IMR-90 (cell line): ENCODE measurements around the gene RCHY1. TPM values are rescaled to one million over a fixed set of nuclear protein-coding genes. Genes with fewer than 3 reads are reported as not detected.

Experiments used
- ATAC-seq: fragments of 200-7000 bp; cut with Tn5 transposase; 2 replicates; pipeline ENCODE4 v1.9.1; 2020; ENCODE audit warnings: low read depth, mild to moderate bottlenecking, moderate library complexity
- BruUV-seq: library from RNA; stranded (reverse); fragments of 400-500 nt; replicated peaks from 2 replicates; lab custom pipeline; 2021; lab: Mats Ljungman, UMichigan
- CTCF ChIA-PET: fragments of 300-600 bp; formaldehyde crosslinking; extraction: SDS; loops from one replicate; lab custom pipeline; 2021; ENCODE audit warnings: antibody characterized with exemption; lab: Yijun Ruan, JAX
- POLR2A ChIA-PET: fragments of 300-600 bp; sonication (Branson Sonifier 250); formaldehyde crosslinking; loops from one replicate; lab custom pipeline; 2022; ENCODE audit warnings: antibody characterized with exemption; ENCODE audit not compliant: unreplicated experiment; lab: Charles Lee
- DNase-seq: peaks from one replicate; pipeline ENCODE4 v3.0.0; 2013
- H2AFZ ChIP-seq: replicated peaks from 2 replicates; pipeline ENCODE3; 2013; ENCODE audit warnings: low read length, mild to moderate bottlenecking; ENCODE audit not compliant: poor library complexity
- H2AK5ac ChIP-seq: 2 replicates; pipeline ENCODE4 v1.6.1; 2013; ENCODE audit warnings: low read depth, low read length, inconsistent platforms
- H2AK9ac ChIP-seq: replicated peaks from 2 replicates; pipeline ENCODE3; 2013; ENCODE audit warnings: mild to moderate bottlenecking, low read depth, low read length, moderate library complexity; ENCODE audit not compliant: poor library complexity
- H2BK120ac ChIP-seq: 2 replicates; pipeline ENCODE4 v1.6.1; 2013; ENCODE audit warnings: low read depth, low read length, inconsistent platforms
- H2BK15ac ChIP-seq: 3 replicates; pipeline ENCODE4 v1.6.1; 2013; ENCODE audit warnings: low read depth, low read length, inconsistent platforms
- H2BK20ac ChIP-seq: 2 replicates; pipeline ENCODE4 v1.6.1; 2013; ENCODE audit warnings: low read depth, mild to moderate bottlenecking, inconsistent platforms, low read length, moderate library complexity
- H2BK5ac ChIP-seq: 2 replicates; pipeline ENCODE4 v1.6.1; 2013; ENCODE audit warnings: mild to moderate bottlenecking, low read depth, low read length, inconsistent platforms; ENCODE audit not compliant: poor library complexity, severe bottlenecking
- H3K14ac ChIP-seq: replicated peaks from 2 replicates; pipeline ENCODE4 v1.6.1; 2013; ENCODE audit warnings: low read depth, low read length, inconsistent platforms
- H3K18ac ChIP-seq: 2 replicates; pipeline ENCODE4 v1.6.1; 2013; ENCODE audit warnings: low read depth, low read length, control low read depth
- H3K23ac ChIP-seq: 2 replicates; pipeline ENCODE4 v1.6.1; 2013; ENCODE audit warnings: low read depth, low read length, inconsistent platforms
- H3K27ac ChIP-seq: 2 replicates; pipeline ENCODE4 v1.5.1; 2013; ENCODE audit warnings: mild to moderate bottlenecking, control low read depth, low read length; ENCODE audit not compliant: insufficient read depth
- H3K27me3 ChIP-seq: 2 replicates; pipeline ENCODE4 v1.6.1; 2013; ENCODE audit warnings: low read length; ENCODE audit not compliant: control insufficient read depth, insufficient read depth
- H3K36me3 ChIP-seq: 2 replicates; pipeline ENCODE4 v1.6.1; 2013; ENCODE audit warnings: low read length, mixed read lengths; ENCODE audit not compliant: control insufficient read depth, insufficient read depth
- H3K4ac ChIP-seq: 2 replicates; pipeline ENCODE4 v1.6.1; 2013; ENCODE audit warnings: low read depth, low read length, inconsistent platforms
- H3K4me1 ChIP-seq: 2 replicates; pipeline ENCODE4 v1.6.1; 2013; ENCODE audit warnings: low read length, mixed read lengths; ENCODE audit not compliant: control insufficient read depth, insufficient read depth
- H3K4me2 ChIP-seq: 2 replicates; pipeline ENCODE4 v1.6.1; 2013; ENCODE audit warnings: low read depth, mild to moderate bottlenecking, control low read depth, low read length, moderate library complexity
- H3K4me3 ChIP-seq: 2 replicates; pipeline ENCODE4 v1.5.1; 2013; ENCODE audit warnings: low read depth, mild to moderate bottlenecking, control low read depth, low read length, moderate library complexity; ENCODE audit not compliant: insufficient read depth
- H3K56ac ChIP-seq: 2 replicates; pipeline ENCODE4 v1.6.1; 2013; ENCODE audit warnings: low read length, inconsistent platforms; ENCODE audit not compliant: insufficient read depth; ENCODE audit errors: extremely low read depth
- H3K79me1 ChIP-seq, 2 experiments: 2 replicates each; pipeline ENCODE4 v1.6.1; 2013; ENCODE audit warnings: low read length in 2 of 2, inconsistent platforms in 1 of 2, low read depth in 1 of 2
- H3K9ac ChIP-seq: 2 replicates; pipeline ENCODE4 v1.6.1; 2013; ENCODE audit warnings: low read depth, low read length, control low read depth
- H3K9me1 ChIP-seq: 2 replicates; pipeline ENCODE4 v1.6.1; 2013; ENCODE audit warnings: low read length, inconsistent platforms; ENCODE audit not compliant: insufficient read depth
- H3K9me3 ChIP-seq: 2 replicates; pipeline ENCODE4 v1.6.1; 2013; ENCODE audit warnings: low read length; ENCODE audit not compliant: control insufficient read depth, insufficient read depth
- H4K20me1 ChIP-seq: 2 replicates; pipeline ENCODE4 v1.6.1; 2013; ENCODE audit warnings: low read length, inconsistent platforms; ENCODE audit not compliant: insufficient read depth
- H4K5ac ChIP-seq: 2 replicates; pipeline ENCODE4 v1.6.1; 2013; ENCODE audit warnings: mild to moderate bottlenecking, low read depth, low read length, control low read depth
- H4K8ac ChIP-seq, 2 experiments: 2 replicates each; pipeline ENCODE4 v1.6.1; 2013; ENCODE audit warnings: low read depth in 2 of 2, low read length in 2 of 2, control low read depth in 1 of 2, inconsistent platforms in 1 of 2
- H4K91ac ChIP-seq: 2 replicates; pipeline ENCODE4 v1.6.1; 2013; ENCODE audit warnings: low read depth, low read length, inconsistent platforms; ENCODE audit not compliant: insufficient read depth
- CEBPB ChIP-seq: IDR thresholded peaks from 2 replicates; pipeline ENCODE4 v1.6.1; 2012; ENCODE audit warnings: low read depth, low read length, improper control_type of control experiment
- MAFK ChIP-seq: IDR thresholded peaks from 2 replicates; pipeline ENCODE4 v1.6.1; 2012; ENCODE audit warnings: low read depth, low read length, improper control_type of control experiment
- WGBS, 2 experiments: methylation state at CpG; one replicate each; pipeline versions ENCODE4 v1.1.5 to v1.1.7; 2013; ENCODE audit warnings: missing lambda C conversion rate in 2 of 2; ENCODE audit not compliant: insufficient read length in 1 of 2; ENCODE audit errors: extremely low coverage in 2 of 2; 5-methylcytosine and 5-hydroxymethylcytosine counted together
- dilution Hi-C: fragments of 300-500 bp; cut with HindIII; formaldehyde crosslinking; loops from one replicate; pipeline ENCODE4 v1.14.3; 2018; ENCODE audit warnings: low sequenced_read_pairs; ENCODE audit not compliant: unreplicated experiment
- in situ Hi-C: fragments of 300-500 bp; cut with MboI; formaldehyde crosslinking; loops from 3 replicates; pipeline ENCODE4 v1.14.3; 2019; ENCODE audit warnings: low sequenced_read_pairs, inconsistent platforms, mixed read lengths
- intact Hi-C: fragments of 100-400 bp; cut with micrococcal nuclease; formaldehyde crosslinking; loops from 2 replicates; pipeline ENCODE4 v1.10.0; 2022
- polyA plus RNA-seq, 3 experiments: library from polyadenylated mRNA; depleted of rRNA; stranded (reverse); fragments of >200 nt; gene quantifications; 2 replicates each; pipeline ENCODE4 v1.2.3, GENCODE V29; 2012; ENCODE audit warnings: low replicate concordance in 1 of 3
- total RNA-seq: library from RNA; depleted of rRNA; stranded (reverse); fragments of >200 nt; gene quantifications from 2 replicates; pipeline ENCODE4 v1.2.3, GENCODE V29; 2012

RCHY1 gene
- total and polyA plus RNA-seq, 2 of the 4 experiments (the other 2 are of a cell fraction): 20.1 to 22.4 TPM

GRCh38 chr4:75516144-75516543 lies 1.9 kb upstream of the RCHY1 start:
- in situ Hi-C loops (no loop called here), dilution Hi-C loops (no loop called here), intact Hi-C loops (no loop called here)
- no peaks in the 10 kb centered on the region for H3K27me3 ChIP-seq
- H3K9me1 ChIP-seq: no peaks in the 10 kb centered on the region
- no peak for TF ChIP-seq CEBPB
- TF ChIP-seq MAFK: peak; percentile 78
- WGBS, 2 experiments: no CpG with 5 or more reads among the region's 1 CpG
- no peak overlapping the region for H3K4ac ChIP-seq
- no peak overlapping the region for H3K18ac ChIP-seq
- H3K27ac ChIP-seq: no peak overlapping the region
- no peak overlapping the region for H2AFZ ChIP-seq
- H2AK5ac ChIP-seq: no peak overlapping the region
- POLR2A ChIA-PET: interaction anchor here (0.5 kb wide), 1 partner anchor 10 kb away, joined by 6 read pairs; no protein-coding TSS in a partner anchor
- H2AK9ac ChIP-seq: no peak overlapping the region
- no peak overlapping the region for H3K14ac ChIP-seq
- no peak overlapping the region for H2BK15ac ChIP-seq
- ATAC-seq: no peak
- CTCF ChIA-PET: interaction anchor here (1.0 kb wide), 1 partner anchor 11 kb away, joined by 3 read pairs; no protein-coding TSS in a partner anchor
- no peak overlapping the region for H3K9ac ChIP-seq
- H3K23ac ChIP-seq: no peak overlapping the region
- peaks cover 28 to 39% of the 10 kb centered on the region in 2 experiments for H3K79me1 ChIP-seq
- no peak for DNase-seq
- H3K36me3 ChIP-seq: peaks cover 5% of the 10 kb centered on the region
- H3K56ac ChIP-seq: no peak overlapping the region
- no peak overlapping the region for H2BK20ac ChIP-seq
- BruUV-seq: no TSS peak
- H3K4me3 ChIP-seq: no peak overlapping the region
- no peak overlapping the region for H4K5ac ChIP-seq
- no peak overlapping the region for H4K8ac ChIP-seq
- no peak overlapping the region for H2BK5ac ChIP-seq
- no peak overlapping the region for H2BK120ac ChIP-seq
- no peak overlapping the region for H3K4me2 ChIP-seq
- peaks cover 4% of the 10 kb centered on the region; the same call in 1 of the 2 replicates for H3K4me1 ChIP-seq
- H3K9me3 ChIP-seq: no peaks in the 10 kb centered on the region
- H4K20me1 ChIP-seq: no peaks in the 10 kb centered on the region; the same call in 1 of the 2 replicates
- no peak overlapping the region for H4K91ac ChIP-seq
